HG02798 (cell line): Measurements from ENCODE around the gene MED8.

Source experiments
- ATAC-seq: cut with Tn5 transposase; IDR thresholded peaks from one replicate; pipeline ENCODE4 v1.9.1; 2021; ENCODE audit warnings: mild to moderate bottlenecking; ENCODE audit not compliant: unreplicated experiment, poor library complexity

The MED8 gene

DNA sequence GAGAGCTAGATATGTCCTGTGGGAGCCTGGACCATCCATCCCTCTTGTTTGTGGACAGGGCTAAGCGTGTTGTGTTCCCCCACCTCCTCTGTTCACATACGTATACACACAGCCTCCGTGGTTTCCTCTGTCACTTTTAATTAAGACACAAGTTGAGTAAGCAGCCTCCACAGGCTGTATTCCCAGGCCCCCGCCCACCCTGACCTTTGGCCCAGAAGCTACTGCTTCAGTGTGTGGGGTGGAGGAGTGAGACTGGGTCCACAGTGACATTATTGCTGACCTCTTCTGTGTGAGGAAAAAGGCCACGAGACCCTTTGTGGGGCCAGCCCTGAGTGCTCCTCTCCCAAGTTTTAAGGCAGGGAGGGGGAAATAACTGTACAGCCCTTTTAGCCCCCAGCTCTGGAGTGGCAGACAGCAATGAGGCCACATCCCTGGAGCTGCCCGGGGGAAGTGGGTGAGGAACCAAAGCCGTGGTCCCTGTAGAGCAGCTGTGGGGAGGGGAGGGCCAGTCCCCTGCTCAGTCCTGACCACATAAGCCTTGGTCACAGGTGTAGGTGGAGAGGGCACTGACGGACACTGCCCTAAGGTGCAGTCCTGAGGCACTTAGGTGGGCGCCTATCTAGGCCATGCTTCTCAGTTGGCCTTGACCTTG lies 26.2 kb downstream of the MED8 start:
- no peak for ATAC-seq

DNA sequence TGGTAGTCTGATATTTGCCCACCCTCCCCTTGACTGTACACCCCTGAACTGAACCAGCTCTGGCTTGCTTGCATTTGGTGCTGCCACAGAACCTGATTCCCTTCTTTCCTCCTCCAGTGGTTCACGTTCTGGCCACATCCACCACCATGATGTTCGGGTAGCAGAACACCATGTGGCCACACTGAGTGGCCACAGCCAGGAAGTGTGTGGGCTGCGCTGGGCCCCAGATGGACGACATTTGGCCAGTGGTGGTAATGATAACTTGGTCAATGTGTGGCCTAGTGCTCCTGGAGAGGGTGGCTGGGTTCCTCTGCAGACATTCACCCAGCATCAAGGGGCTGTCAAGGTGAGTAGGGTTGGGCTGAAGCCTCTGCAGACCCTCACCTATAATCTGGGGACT lies 29.0 kb downstream of the MED8 start:
- ATAC-seq: no peak

DNA sequence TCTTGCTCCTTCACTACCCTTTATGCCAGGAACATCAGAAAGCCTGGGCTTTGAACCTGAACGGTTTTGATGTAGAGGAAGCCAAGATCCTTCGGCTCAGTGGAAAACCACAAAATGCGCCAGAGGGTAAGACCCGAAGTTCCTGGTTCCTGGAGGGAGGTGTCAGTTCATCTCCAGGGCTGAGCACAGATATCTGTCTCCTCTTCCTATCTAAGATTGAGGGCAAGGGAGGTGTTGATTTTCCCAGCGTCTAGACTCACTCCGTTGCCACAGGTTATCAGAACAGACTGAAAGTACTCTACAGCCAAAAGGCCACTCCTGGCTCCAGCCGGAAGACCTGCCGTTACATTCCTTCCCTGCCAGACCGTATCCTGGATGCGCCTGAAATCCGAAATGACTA lies 29.9 kb downstream of the MED8 start:
- no peak for ATAC-seq

DNA sequence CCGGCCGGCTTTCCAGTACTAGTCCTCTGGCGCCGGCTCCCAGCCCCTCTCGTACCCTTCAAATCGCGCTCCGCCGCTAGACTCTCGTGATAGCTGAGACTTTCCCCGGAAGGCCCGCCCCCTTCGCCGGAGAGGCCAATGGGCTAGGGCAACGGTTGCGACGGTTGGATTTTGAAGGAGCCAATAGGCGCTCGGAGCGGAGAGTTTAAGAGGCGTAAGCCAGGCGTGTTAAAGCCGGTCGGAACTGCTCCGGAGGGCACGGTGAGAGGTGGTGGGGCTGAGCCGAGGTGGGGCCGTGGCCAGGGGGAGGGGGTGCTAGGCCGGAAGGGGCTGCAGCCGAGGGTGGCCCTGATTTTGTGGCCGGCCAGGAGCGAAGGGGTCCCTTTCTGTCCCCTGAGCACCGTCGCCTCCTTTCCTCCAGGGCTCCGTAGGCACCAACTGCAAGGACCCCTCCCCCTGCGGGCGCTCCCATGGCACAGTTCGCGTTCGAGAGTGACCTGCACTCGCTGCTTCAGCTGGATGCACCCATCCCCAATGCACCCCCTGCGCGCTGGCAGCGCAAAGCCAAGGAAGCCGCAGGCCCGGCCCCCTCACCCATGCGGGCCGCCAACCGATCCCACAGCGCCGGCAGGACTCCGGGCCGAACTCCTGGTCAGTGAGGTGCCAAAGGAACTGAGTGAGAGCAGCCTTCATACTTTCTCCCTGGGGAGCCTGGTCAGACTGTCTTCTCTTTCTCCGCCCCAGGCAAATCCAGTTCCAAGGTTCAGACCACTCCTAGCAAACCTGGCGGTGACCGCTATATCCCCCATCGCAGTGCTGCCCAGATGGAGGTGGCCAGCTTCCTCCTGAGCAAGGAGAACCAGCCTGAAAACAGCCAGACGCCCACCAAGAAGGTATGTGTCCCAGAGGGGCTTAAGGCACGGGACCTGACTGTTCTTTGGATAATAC lies 30.6 kb downstream of the MED8 start, which contains the start of gene CDC20:
Gene CDC20 (plus strand): TSS at position 236 of the 948 bp plus-strand sequence. CDS start 235 bp downstream, at position 471.
- peak; percentile 95 for ATAC-seq

DNA sequence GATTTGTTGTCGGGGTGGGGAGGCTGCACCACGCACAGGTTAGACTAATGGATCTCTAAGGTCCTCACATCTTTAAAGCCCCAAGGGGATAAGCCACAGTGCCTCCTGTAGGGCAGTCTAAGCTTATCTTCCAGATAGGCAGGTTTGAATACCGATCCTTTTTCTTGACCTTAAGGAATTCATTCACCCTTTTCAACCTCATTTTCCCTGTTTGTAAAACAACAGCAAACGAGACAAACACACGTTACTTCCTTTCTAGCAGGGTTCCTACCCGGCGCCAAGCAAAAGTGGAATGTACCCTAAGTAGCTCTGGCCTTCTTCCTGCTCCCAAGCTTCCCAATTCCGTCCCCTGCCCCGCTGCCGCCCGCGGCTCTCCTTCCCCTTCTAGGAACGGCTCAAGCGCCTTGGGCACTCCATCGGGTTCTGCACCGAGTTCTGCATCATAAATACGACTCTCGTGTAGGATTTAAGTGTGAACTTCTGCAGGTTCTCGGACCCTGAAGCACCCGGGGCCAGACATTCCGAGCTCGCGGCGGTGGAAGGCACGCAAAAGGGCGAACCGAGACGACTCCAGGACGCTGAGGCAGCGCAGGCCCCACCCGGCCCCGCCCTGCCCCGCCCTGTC lies 31.4 kb downstream of the MED8 start:
- ATAC-seq: no peak

DNA sequence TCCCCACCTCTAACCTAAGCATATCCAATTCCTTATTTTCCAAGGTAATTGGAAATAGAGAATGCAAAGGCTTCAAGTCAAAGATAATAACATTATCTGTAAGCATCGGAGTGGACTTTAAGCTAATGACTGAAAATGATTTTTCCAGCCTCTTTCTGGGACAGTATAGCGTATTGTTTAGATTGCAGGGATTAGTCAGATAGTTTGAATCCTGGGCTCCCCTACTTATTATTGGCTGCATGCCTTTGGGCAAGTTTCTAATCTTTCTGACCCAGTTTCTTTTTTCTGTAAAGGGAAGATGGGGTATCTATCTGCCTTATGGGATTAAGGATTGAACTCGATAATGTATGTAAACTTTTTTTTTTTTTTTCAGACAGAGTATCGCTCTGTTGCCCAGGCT lies 32.3 kb downstream of the MED8 start:
- no peak for ATAC-seq

DNA sequence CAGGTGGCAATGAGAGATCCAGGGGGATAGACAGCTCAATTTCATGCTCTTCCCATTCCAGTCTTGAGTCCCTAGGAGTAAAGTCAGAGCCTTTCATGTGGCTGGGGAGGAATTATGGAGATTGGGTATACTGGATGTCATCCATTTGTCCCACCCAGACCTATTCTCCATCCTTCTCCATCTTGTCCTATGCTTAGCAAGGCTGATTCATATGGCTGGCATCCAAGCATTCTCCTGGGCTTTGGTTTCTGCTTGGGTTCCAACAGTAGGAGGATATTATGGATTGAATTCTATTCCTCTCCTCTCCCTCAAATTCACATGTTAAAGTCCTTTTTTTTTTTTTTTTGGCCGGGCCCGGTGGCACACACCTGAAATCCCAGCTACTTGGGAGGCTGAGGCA lies 34.7 kb downstream of the MED8 start:
- ATAC-seq: no peak

DNA sequence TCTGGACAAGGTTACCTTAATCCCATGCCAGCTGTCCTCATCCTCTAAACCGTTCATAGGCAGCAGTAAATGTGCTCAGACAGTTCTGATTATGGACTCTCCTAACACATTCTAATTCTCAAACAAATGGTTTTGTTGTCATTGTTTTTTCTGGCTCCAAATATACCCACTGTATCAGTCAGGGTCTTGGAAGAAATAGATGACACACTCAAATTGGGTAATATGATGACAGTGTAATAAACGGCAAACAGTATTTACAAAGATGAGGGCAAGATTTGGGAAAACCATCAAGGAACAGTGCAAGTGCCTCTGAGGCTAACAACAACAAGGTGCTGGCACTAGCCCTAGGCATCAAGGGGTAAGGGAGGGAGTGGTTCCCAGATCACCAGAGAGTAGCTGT lies 35.1 kb downstream of the MED8 start:
- ATAC-seq: no peak

DNA sequence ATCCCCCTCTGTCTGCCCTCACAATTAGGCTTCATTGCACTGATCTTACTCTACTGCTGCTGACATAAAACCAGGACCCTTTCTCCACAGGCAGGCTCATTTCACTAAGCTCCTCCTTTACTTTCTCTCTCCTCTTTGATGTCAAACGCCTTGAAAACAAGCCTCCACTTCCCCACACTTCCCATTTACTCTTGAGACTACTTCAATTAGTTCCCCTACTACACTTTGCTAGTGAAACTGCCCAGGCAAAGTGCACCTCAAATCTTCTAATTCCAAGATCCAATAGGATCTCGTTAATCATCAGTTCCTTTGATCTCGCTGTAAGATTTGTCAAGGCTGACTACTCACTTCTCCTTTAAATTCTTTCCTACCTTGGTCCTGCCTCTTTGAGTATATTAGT lies 36.7 kb downstream of the MED8 start:
- no peak for ATAC-seq

DNA sequence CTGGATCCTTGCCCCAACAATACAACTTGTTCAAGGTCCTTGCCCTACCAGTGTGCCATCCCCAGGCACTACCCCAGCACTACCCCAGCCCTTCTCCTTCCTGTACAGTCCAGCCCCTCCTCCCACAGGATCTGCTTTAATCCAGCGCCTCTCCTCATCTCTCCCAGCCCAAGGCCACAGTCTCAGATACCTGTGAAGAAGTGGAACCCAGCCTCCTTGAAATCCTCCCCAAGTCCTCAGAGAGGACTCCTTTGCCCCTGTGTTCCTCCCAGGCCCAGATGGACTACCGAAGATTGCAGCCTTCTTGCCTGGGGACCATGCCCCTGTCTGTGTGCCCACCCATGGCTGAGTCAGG lies 37.3 kb downstream of the MED8 start:
- no peak for ATAC-seq

DNA sequence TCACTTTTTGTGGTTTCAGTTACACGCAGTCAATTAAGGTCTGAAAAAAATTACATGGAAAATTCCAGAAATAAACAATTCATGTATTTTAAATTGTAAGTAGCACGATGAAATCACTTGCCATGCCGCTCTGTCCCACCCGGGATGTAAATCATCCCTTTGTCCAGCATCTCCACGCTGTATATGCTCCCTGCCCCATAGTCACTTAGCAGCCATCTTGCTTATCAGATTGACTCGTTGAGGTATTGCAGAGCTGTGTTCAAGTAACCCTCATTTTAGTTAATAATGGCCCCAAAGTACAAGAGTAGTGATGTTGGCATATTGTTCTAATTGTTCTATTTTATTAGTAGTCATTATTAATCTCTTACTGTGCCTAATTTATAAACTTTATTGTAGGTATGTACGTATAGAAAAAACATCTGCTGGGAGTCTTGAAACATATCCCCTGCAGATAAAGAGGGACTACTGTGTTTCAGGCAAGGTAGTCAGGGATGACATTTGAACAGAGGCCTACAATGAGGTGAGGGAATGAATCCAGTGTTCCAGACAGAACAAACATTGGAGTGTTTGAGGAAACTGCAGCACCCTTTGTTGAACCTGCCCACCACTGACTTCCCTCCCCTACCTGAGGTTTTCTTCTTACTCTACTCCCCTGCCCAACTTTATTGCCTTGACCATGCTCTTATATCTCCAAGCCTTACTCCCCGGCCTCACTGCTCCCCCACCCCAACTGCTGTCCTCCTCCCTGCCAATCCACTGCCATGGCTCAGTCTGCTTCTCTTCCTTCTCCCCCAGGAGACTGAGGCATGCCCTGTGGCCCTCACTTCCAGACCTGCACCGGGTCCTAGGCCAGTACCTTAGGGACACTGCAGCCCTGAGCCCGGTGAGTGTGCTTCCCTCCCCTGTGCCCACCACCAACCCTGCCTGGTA lies 37.9 kb downstream of the MED8 start:
- ATAC-seq: no peak

DNA sequence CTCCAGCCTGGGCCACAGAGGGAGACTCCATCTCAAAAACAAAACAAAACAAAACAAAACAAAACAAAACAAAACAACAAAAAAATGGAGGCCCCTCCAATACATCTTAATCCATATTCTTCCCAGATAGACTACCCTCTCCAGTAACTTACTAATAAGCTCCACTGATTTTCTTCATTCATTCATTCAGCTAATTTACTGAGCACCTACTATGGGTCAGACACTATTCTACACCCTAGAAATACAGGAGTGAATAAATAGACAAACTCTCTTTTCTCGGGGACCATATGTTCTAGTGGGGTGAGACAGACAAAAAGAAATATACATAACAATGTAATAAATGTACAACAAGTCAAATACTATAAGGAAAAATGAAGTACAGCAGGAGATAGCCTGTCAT lies 38.6 kb downstream of the MED8 start:
- no peak for ATAC-seq

DNA sequence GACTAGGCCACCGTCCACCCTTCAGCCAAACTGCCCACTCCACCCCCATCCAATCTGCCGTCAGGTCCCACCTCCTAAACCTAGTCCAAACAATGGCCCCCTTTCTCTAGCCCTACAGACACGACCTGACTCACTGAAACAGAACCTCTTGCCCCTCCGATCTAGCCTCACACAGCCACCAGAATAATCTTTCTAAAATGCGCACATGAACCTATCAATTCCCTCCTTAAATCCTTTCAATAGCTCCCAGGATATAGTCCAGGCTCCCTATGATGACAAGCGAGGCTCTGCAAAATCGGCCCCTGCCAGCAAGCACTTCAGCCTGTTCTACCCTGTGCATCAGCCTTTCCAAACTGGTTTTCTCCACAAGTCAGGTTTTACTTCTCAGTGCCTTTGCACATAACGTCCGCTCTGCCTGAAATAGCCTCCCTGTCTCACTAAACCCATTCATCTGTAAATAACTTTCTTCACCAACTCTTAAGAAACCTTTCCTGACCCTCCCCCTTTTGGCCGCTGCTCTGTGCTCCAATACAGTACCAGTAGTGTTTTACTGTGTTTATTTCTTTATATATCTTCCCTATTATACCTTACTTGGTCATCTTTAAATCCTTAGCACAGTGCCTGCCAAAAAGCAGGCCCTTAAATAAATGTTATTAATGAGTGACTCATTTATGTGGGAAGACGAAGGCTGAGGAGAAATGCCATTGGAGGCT lies 39.9 kb downstream of the MED8 start:
- ATAC-seq: no peak

DNA sequence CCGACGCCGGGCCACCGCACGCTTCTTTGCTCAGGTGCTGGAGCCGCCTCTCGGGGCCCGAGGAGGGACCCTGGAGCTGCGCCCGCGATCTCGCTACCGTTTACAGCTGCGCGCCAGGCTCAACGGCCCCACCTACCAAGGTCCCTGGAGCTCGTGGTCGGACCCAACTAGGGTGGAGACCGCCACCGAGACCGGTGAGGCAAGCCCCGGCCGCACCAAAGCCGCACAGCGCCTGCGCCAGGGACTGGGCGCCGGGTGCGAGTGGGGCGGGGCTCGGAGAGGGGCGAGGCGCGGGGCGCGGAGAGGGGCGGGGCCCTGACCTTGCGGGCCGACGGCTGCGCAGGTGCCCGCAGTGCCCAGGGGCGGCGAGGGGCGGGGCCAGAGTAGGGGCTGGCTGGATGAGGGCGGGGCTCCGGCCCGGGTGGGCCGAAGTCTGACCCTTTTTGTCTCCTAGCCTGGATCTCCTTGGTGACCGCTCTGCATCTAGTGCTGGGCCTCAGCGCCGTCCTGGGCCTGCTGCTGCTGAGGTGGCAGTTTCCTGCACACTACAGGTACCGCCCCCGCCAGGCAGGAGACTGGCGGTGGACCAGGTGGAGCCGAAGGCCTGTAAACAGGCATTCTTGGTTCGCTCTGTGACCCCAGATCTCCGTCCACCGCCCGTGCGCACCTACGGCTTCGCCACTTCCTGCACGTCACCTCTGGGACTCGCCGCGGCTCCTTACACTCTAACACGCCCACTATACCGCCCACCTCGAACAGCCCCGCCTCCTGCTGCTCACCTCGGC lies 40.6 kb downstream of the MED8 start:
- no peak for ATAC-seq

DNA sequence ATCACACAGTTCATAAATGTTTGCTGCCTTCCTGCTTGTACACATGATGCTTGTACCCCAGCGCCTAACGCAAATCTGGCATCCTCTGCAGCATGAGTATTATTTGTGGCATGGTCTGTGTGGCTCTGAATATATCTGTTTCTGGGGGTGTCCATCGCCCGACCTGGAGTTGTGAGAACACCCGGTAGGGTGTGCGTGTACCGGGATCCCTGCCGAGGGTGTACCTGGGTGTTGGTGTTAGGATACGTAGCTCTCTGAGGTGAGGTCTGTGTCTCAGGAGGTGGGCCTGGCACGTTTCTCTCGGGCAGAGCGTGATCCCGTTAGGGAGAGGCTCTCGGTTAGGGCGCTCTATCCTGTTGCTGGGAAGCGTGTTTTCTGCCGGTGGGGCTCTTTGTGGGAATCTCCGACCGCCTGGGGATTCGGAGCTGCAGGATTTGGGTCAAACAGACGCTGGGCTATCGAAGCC lies 41.2 kb downstream of the MED8 start:
- ATAC-seq: no peak

DNA sequence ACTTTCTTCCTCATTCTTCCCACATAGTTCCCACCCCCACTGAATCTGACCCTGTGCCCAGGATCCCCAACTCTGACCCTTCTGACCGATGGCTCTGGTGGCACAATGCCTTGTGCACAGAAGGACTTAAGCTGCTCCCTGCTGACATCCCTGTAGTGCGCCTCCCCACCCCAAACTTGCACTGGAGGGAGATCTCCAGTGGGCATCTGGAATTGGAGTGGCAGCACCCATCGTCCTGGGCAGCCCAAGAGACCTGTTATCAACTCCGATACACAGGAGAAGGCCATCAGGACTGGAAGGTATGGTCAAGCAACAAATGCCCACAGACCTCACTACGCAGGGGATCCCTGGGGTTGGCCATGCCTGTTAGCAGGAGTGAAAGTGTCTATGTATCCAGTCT lies 43.0 kb downstream of the MED8 start:
- ATAC-seq: no peak

DNA sequence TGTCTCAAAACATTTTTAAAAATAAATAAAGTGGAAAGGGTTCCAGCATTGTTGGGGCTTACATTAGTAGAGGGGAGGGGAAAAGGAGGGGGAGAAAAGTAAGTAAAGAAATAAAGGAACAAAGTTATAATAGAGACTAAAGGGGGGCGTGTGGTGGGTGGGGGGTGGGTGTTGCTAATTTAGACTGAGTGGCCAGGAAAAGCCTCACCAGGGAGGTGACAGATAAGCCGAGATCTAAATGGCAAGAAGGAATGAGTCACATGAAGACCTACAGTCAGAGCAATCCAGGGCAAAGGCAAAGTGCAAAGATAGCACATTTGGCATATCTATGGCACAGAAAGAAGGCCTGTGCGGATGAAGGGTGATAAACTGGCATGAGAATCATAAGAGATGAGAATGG lies 44.5 kb downstream of the MED8 start:
- no peak for ATAC-seq

DNA sequence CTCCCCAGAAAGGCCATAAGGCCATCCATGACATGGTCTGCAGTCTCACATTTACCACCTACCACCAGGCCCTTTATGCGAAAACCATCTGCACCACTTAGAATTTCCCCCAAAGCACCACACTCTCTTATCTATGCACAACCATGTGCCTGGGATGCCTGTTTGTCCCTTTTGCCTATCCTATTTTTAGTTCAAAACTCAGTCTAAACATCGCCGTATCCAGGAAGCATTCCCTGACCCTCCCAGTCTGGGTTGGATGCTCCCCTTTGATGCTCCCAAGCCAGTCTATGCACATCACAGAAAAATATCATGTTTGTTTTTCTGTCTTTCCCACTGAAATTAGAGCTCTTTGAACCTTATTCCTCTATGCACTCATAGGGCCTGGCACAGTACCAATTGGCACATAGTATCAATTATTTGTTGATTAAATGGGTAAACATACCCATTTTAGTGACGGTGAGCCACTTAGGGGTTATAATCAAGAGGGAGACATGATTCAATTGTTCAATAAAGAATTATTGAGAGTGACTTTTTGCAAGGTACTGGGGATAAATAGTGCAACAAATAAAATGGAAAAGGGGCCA lies 45.2 kb downstream of the MED8 start:
- no peak for ATAC-seq
